HFF-Myc (cell line): Measurements from ENCODE around the gene NPAS2.

Source experiments
- DNase-seq: peaks from one replicate; pipeline ENCODE4 v3.0.0-alpha.2; 2011; ENCODE audit warnings: low read depth; ENCODE audit errors: extremely low read depth
- H3K4me3 ChIP-seq: replicated peaks from 2 replicates; pipeline ENCODE4 v1.5.1; 2011; ENCODE audit warnings: low read depth, mild to moderate bottlenecking, control low read depth, low read length
- TF ChIP-seq, protein P1 (sequence below): IDR thresholded peaks from 2 replicates; pipeline ENCODE4 v1.5.1; 2012; ENCODE audit warnings: mild to moderate bottlenecking, low read depth, low read length, control low read depth; ENCODE audit errors: missing control alignments

NPAS2 gene

GRCh38 chr2:100818606-100819369 lies 1.2 kb upstream of the NPAS2 start:
- no peak for DNase-seq
- peak overlapping the region; percentile 71 for H3K4me3 ChIP-seq
- TF ChIP-seq, protein P1, sequence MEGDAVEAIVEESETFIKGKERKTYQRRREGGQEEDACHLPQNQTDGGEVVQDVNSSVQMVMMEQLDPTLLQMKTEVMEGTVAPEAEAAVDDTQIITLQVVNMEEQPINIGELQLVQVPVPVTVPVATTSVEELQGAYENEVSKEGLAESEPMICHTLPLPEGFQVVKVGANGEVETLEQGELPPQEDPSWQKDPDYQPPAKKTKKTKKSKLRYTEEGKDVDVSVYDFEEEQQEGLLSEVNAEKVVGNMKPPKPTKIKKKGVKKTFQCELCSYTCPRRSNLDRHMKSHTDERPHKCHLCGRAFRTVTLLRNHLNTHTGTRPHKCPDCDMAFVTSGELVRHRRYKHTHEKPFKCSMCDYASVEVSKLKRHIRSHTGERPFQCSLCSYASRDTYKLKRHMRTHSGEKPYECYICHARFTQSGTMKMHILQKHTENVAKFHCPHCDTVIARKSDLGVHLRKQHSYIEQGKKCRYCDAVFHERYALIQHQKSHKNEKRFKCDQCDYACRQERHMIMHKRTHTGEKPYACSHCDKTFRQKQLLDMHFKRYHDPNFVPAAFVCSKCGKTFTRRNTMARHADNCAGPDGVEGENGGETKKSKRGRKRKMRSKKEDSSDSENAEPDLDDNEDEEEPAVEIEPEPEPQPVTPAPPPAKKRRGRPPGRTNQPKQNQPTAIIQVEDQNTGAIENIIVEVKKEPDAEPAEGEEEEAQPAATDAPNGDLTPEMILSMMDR, result peak; percentile 30

DNA sequence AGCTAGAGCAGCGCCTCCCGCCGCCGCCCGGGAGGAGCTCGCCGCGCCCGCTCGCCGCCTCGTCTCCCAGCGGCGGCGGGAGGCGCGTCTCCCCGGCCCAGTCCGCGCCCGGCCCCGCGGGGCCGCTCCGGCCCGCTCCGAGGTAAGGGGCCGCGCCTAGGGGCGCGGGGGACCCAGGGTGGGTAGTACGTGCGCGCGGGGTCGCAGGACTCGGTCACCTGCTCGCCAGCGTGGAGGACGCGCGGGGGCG lies 259 bp downstream of the NPAS2 start:
- TF ChIP-seq, protein P1, result no peak
- DNase-seq, result no peak
- H3K4me3 ChIP-seq, result peak overlapping the region; percentile 71

DNA sequence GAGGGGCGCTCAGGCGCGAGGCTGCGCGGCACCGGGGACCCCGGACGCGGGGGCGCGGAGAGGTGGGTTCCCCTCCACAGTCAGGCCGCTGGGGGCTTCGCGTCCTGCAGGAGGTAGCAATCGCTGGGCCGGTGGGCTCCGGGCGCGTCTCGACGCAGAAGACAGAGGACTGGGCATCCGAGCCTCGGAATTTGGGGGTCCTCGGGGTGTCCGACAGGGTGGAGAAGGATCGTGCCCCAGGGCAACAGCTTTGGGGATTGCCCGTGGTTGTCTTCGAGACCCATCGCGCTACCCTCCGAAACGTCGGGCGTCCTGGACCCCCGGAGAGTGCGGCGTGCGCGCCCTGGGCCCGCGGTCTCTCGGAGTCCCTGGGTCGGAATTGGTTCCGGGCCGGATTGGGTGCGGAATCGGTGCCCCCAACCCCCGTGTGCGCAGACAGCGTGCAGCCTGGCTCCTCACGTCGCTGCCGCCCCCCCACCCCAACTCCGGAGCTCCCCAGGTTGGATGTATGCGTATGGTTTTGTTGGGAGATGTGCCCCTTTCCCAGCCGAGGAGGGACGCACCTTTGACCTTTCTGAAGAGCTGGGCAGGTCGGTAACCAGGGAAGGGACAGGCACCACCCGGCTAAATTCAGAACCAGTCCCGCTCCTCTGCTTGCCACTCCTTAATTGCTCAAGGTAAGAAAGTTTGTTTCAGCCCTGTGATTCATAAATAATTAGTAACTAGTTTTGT lies 750 bp downstream of the NPAS2 start:
- no peak for DNase-seq
- TF ChIP-seq, protein P1, result no peak
- peak overlapping the region; percentile 71 for H3K4me3 ChIP-seq

DNA sequence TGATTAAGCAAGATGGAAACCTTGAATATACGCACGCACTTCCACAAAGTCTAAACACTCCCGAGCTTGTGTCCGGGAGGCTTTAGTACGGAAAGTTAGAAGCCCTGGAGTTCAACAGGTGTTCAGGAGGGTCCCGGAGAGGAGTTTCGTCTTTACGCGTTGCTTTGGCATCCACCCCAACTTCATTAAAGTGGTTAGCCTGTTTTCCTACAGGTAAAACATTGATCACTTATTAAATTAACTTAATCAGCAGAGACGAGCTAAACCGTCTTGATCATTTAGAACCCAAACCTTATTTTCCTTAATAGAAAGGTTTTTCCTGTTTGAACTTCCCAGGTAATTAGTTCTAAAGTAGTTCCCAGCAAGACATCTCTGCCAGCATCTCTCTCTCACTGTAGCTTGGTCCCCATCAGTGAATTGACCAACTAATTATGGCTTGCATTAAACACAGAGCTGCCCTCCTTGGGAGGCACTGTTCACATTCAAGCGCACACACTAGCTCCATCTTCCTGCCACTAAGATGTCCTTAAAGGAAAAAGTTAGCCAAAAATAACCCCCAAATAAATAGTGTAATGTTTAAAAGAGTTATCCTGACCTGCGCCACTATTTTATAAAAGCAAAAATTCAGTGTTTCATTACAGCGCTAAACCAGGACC lies 1.4 kb downstream of the NPAS2 start:
- peak overlapping the region; percentile 71 for H3K4me3 ChIP-seq
- TF ChIP-seq, protein P1, result no peak
- no peak for DNase-seq

DNA sequence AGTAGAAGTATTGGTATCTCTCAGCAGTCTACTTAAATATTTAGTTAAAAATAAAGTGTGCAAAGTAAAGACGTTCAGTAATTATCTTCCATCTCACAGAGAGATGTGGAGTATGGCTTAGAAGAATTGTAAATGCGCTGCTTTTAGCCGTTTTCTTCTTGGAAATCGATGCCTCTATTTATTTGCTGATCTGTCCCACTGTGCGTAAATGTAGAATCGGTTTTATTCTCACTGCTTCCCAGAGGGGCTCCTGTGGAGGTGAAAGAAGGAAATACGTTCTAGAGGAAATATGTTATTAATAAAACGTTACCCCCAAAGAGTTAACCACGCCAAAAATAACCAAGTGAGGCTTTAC lies 1.9 kb downstream of the NPAS2 start:
- TF ChIP-seq, protein P1, result no peak
- DNase-seq, result no peak
- peak overlapping the region; percentile 71 for H3K4me3 ChIP-seq

DNA sequence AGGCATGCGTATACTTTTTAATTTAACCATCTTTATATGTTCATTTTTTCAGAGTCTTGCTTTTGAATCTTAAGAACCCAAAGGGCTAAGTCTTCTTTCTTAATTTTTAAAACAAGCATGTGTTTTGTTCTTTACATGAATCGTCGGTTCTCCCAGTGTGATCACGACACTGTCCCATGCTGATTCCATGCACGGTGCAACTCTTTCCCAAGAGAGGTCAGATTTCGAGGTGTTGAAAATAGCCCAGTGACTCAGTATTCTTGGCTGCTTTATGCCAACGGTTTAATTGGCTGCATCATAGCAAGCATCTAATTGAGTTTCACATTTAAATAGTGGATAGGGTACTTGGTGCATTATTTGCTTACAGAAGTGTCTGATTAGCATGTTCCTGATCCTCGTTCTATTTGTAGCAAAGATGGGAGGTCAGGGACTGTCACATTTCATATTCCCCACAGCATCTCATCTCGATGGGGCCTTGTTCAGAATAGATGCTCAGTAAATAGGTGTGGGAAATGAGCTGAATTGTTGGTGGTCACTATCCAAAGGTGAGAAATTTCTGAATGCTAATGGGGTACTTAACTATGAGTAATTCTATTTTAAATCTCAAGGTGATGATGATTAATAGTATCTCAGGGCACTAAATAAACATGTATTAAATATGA lies 2.8 kb downstream of the NPAS2 start:
- TF ChIP-seq, protein P1, result no peak
- peak overlapping the region; percentile 5; the same call in 1 of the 2 replicates for H3K4me3 ChIP-seq
- no peak for DNase-seq
